Measurements from ENCODE around the gene ZEB2. TPM values are rescaled to one million over a fixed set of nuclear protein-coding genes. Genes with fewer than 3 reads are reported as not detected.
A peak's percentile ranks its signal among the peaks of the same experiment; 100 is the strongest.

ZEB2 gene
- total and polyA plus RNA-seq, 7 experiments from 2014 or later, result 0.26 to 534 (median 4.6) TPM

- intact Hi-C loops (cut with micrococcal nuclease), result loop anchor here (5.0 to 10.0 kb wide), 3 partner anchors 187 to 1484 kb away; a partner anchor contains a TSS
- DNase-seq (no peak), ATAC-seq (no peak)
- Mint-ChIP-seq H3K9me3 (peaks cover 0 to 5% (median 0%) of the 10 kb centered on the region in 11 donors), H3K27me3 (peaks cover 38 to 60% (median 50%) of the 10 kb centered on the region in 5 donors), H3K27ac (no peak overlapping the region), H3K4me1 (peaks cover 18 to 38% (median 30%) of the 10 kb centered on the region in 7 donors), H3K4me3 (no peak overlapping the region), H3K36me3 (peaks cover 0 to 1% (median 0%) of the 10 kb centered on the region in 5 donors)
- H3K4me1 ChIP-seq (ENCODE audit: control insufficient read depth in 2 of 2, insufficient read depth in 2 of 2, low read length in 2 of 2), result peaks cover 19 to 36% of the 10 kb centered on the region in 2 donors
- H3K9me3 ChIP-seq (ENCODE audit: control insufficient read depth in 2 of 3, low read length in 3 of 3), result no peaks in the 10 kb centered on the region
- H3K27ac ChIP-seq (ENCODE audit: low read depth, low read length), result no peak overlapping the region
- no peaks in the 10 kb centered on the region for H3K36me3 ChIP-seq (ENCODE audit: control insufficient read depth in 2 of 3, insufficient read depth in 3 of 3, low read length in 3 of 3)
- POLR2A ChIA-PET, result no interaction called here
- peak overlapping the region; percentile 49 for H3K4me3 ChIP-seq (ENCODE audit: low read length)
- H3K27me3 ChIP-seq (ENCODE audit: control insufficient read depth in 2 of 2, insufficient read depth in 2 of 2, low read length in 2 of 2), result peaks cover 0 to 46% of the 10 kb centered on the region in 2 donors
- CTCF ChIA-PET, result no interaction called here
These were observed 947 bp downstream of the ZEB2 start for GRCh38 chr2:144518748-144519596.

- Mint-ChIP-seq H3K4me3 (no peak overlapping the region), H3K9me3 (peaks cover 0 to 5% (median 0%) of the 10 kb centered on the region in 11 donors), H3K27me3 (peaks cover 38 to 60% (median 52%) of the 10 kb centered on the region in 5 donors), H3K27ac (no peak overlapping the region), H3K36me3 (peaks cover 0 to 1% (median 0%) of the 10 kb centered on the region in 5 donors), H3K4me1 (peaks cover 14 to 30% (median 23%) of the 10 kb centered on the region in 7 donors)
- H3K36me3 ChIP-seq (ENCODE audit: control insufficient read depth in 2 of 3, insufficient read depth in 3 of 3, low read length in 3 of 3), result no peaks in the 10 kb centered on the region
- H3K27ac ChIP-seq (ENCODE audit: low read depth, low read length), result peak overlapping the region; percentile 37
- CTCF ChIA-PET, result no interaction called here
- DNase-seq, result peak in 1 of 9 donors; percentile 6
- H3K4me3 ChIP-seq (ENCODE audit: low read length), result peak overlapping the region; percentile 49
- no peaks in the 10 kb centered on the region for H3K9me3 ChIP-seq (ENCODE audit: control insufficient read depth in 2 of 3, low read length in 3 of 3)
- H3K4me1 ChIP-seq (ENCODE audit: control insufficient read depth in 2 of 2, insufficient read depth in 2 of 2, low read length in 2 of 2), result peaks cover 19 to 28% of the 10 kb centered on the region in 2 donors
- intact Hi-C loops (cut with micrococcal nuclease), result loop anchor here (1.0 to 10.0 kb wide), 6 partner anchors 186 to 1483 kb away; a partner anchor contains a TSS
- POLR2A ChIA-PET, result no interaction called here
- no peak for ATAC-seq
- H3K27me3 ChIP-seq (ENCODE audit: control insufficient read depth in 2 of 2, insufficient read depth in 2 of 2, low read length in 2 of 2), result peaks cover 0 to 39% of the 10 kb centered on the region in 2 donors
These were observed 1.8 kb downstream of the ZEB2 start for GRCh38 chr2:144517866-144518747.

GRCh38 chr2:144516981-144517865, 2.7 kb downstream of the ZEB2 start:
- peaks cover 21 to 22% of the 10 kb centered on the region in 2 donors for H3K4me1 ChIP-seq (ENCODE audit: control insufficient read depth in 2 of 2, insufficient read depth in 2 of 2, low read length in 2 of 2)
- H3K36me3 ChIP-seq (ENCODE audit: control insufficient read depth in 2 of 3, insufficient read depth in 3 of 3, low read length in 3 of 3), result no peaks in the 10 kb centered on the region
- H3K27ac ChIP-seq (ENCODE audit: low read depth, low read length), result peak overlapping the region; percentile 37
- intact Hi-C loops (cut with micrococcal nuclease), result loop anchor here (1.0 to 10.0 kb wide), 6 partner anchors 185 to 1482 kb away; a partner anchor contains a TSS
- Mint-ChIP-seq H3K4me1 (peaks cover 5 to 22% (median 18%) of the 10 kb centered on the region in 7 donors), H3K9me3 (peaks cover 0 to 4% (median 0%) of the 10 kb centered on the region in 11 donors), H3K4me3 (no peak overlapping the region), H3K27me3 (peaks cover 38 to 60% (median 52%) of the 10 kb centered on the region in 5 donors), H3K27ac (peak overlapping the region in 3 of 9 donors; percentile 46 to 85 (median 52)), H3K36me3 (peaks cover 0 to 1% (median 0%) of the 10 kb centered on the region in 5 donors)
- H3K9me3 ChIP-seq (ENCODE audit: control insufficient read depth in 2 of 3, low read length in 3 of 3), result no peaks in the 10 kb centered on the region
- CTCF ChIA-PET, result no interaction called here
- H3K27me3 ChIP-seq (ENCODE audit: control insufficient read depth in 2 of 2, insufficient read depth in 2 of 2, low read length in 2 of 2), result peaks cover 0 to 33% of the 10 kb centered on the region in 2 donors
- peak; percentile 62 for ATAC-seq
- H3K4me3 ChIP-seq (ENCODE audit: low read length), result peak overlapping the region; percentile 49
- peak in 6 of 9 donors; percentile 14 to 62 (median 32) for DNase-seq
- POLR2A ChIA-PET, result no interaction called here

GRCh38 chr2:144516411-144516980, 3.4 kb downstream of the ZEB2 start:
- Histone ChIP-seq H3K4me3 (ENCODE audit: low read length) (peak overlapping the region; percentile 56), H3K9me3 (ENCODE audit: control insufficient read depth in 2 of 3, low read length in 3 of 3) (no peaks in the 10 kb centered on the region), H3K27me3 (ENCODE audit: control insufficient read depth in 2 of 2, insufficient read depth in 2 of 2, low read length in 2 of 2) (peaks cover 0 to 31% of the 10 kb centered on the region in 2 donors), H3K27ac (ENCODE audit: low read depth, low read length) (no peak overlapping the region), H3K4me1 (ENCODE audit: control insufficient read depth in 2 of 2, insufficient read depth in 2 of 2, low read length in 2 of 2) (peaks cover 22 to 26% of the 10 kb centered on the region in 2 donors), H3K36me3 (ENCODE audit: control insufficient read depth in 2 of 3, insufficient read depth in 3 of 3, low read length in 3 of 3) (no peaks in the 10 kb centered on the region)
- peaks cover 38 to 62% (median 52%) of the 10 kb centered on the region in 5 donors for H3K27me3 Mint-ChIP-seq
- no peak for DNase-seq
- ChIA-PET CTCF (no interaction called here), POLR2A (no interaction called here)
- H3K9me3 Mint-ChIP-seq, result peaks cover 0 to 3% (median 0%) of the 10 kb centered on the region in 11 donors
- H3K4me3 Mint-ChIP-seq, result peak overlapping the region; percentile 68 to 87 (median 82)
- peaks cover 0 to 1% (median 0%) of the 10 kb centered on the region in 5 donors for H3K36me3 Mint-ChIP-seq
- H3K27ac Mint-ChIP-seq, result peak overlapping the region in 1 of 9 donors; percentile 75
- intact Hi-C loops (cut with micrococcal nuclease), result loop anchor here (5.0 to 10.0 kb wide), 3 partner anchors 184 to 1482 kb away; a partner anchor contains a TSS
- peaks cover 5 to 21% (median 18%) of the 10 kb centered on the region in 7 donors for H3K4me1 Mint-ChIP-seq
- peak; percentile 1 for ATAC-seq

- Histone ChIP-seq H3K27me3 (ENCODE audit: control insufficient read depth in 2 of 2, insufficient read depth in 2 of 2, low read length in 2 of 2) (peaks cover 0 to 25% of the 10 kb centered on the region in 2 donors), H3K4me1 (ENCODE audit: control insufficient read depth in 2 of 2, insufficient read depth in 2 of 2, low read length in 2 of 2) (peaks cover 22 to 26% of the 10 kb centered on the region in 2 donors), H3K4me3 (ENCODE audit: low read length) (peak overlapping the region; percentile 56), H3K9me3 (ENCODE audit: control insufficient read depth in 2 of 3, low read length in 3 of 3) (no peaks in the 10 kb centered on the region), H3K36me3 (ENCODE audit: control insufficient read depth in 2 of 3, insufficient read depth in 3 of 3, low read length in 3 of 3) (no peaks in the 10 kb centered on the region), H3K27ac (ENCODE audit: low read depth, low read length) (no peak overlapping the region)
- Mint-ChIP-seq H3K27ac (peak overlapping the region in 4 of 9 donors; percentile 3 to 75 (median 48)), H3K27me3 (peaks cover 42 to 62% (median 49%) of the 10 kb centered on the region in 5 donors), H3K36me3 (peaks cover 0 to 1% (median 0%) of the 10 kb centered on the region in 5 donors), H3K4me1 (peaks cover 5 to 22% (median 18%) of the 10 kb centered on the region in 7 donors), H3K9me3 (peaks cover 0 to 2% (median 0%) of the 10 kb centered on the region in 11 donors), H3K4me3 (peak overlapping the region; percentile 68 to 87 (median 82))
- ChIA-PET POLR2A (no interaction called here), CTCF (no interaction called here)
- DNase-seq (peak in 1 of 9 donors; percentile 62), ATAC-seq (peak; percentile 18)
- intact Hi-C loops (cut with micrococcal nuclease), result loop anchor here (5.0 to 10.0 kb wide), 3 partner anchors 184 to 1481 kb away; a partner anchor contains a TSS
These were observed 4.1 kb downstream of the ZEB2 start for GRCh38 chr2:144515696-144516410.
